Skeletal muscle satellite cell (primary cell): ENCODE data around the gene WAPL. TPM values are rescaled to one million over a fixed set of nuclear protein-coding genes. Genes with fewer than 3 reads are reported as not detected.
A peak's percentile ranks its signal among the peaks of the same experiment; 100 is the strongest.
"Not testable (repeated sequence)": the region's sequence is repeated elsewhere in the genome, so short reads cannot be mapped to it uniquely, and the experiment has no call there.

Experiments
- H3K27me3 ChIP-seq: 2 replicates; pipeline ENCODE4 v1.7.0; 2013; ENCODE audit warnings: low read length; ENCODE audit not compliant: control insufficient read depth, insufficient read depth
- H3K36me3 ChIP-seq: 2 replicates; pipeline ENCODE4 v1.7.0; 2013; ENCODE audit warnings: mild to moderate bottlenecking, control low read depth, low read length; ENCODE audit not compliant: insufficient read depth
- H3K4me1 ChIP-seq: 2 replicates; pipeline ENCODE4 v1.7.0; 2013; ENCODE audit warnings: low read length; ENCODE audit not compliant: control insufficient read depth, insufficient read depth
- H3K4me2 ChIP-seq: 2 replicates; pipeline ENCODE4 v1.7.0; 2013; ENCODE audit warnings: mild to moderate bottlenecking, low read length
- H3K4me3 ChIP-seq: 2 replicates; pipeline ENCODE4 v1.7.0; 2013; ENCODE audit warnings: low read length
- H3K9ac ChIP-seq: 2 replicates; pipeline ENCODE4 v1.7.0; 2013; ENCODE audit warnings: mild to moderate bottlenecking, low read depth, low read length, moderate library complexity
- H3K9me3 ChIP-seq: replicated peaks from 2 replicates; pipeline ENCODE4 v1.7.0; 2013; ENCODE audit warnings: mild to moderate bottlenecking, control low read depth, low read length
- small RNA-seq: library from RNA; depleted of rRNA; stranded (forward); fragments of <200 nt; gene quantifications from one replicate; pipeline ENCODE3, GENCODE V24; 2012

WAPL gene

GRCh38 chr10:86391236-86391840 is 130.3 kb downstream of the WAPL start:
- H3K9me3 ChIP-seq: no peaks in the 10 kb centered on the region
- H3K4me1 ChIP-seq: peaks cover 4% of the 10 kb centered on the region
- H3K36me3 ChIP-seq: no peaks in the 10 kb centered on the region
- no peak overlapping the region for H3K9ac ChIP-seq
- peaks cover 62% of the 10 kb centered on the region for H3K27me3 ChIP-seq
- no peak overlapping the region for H3K4me3 ChIP-seq
- H3K4me2 ChIP-seq: no peak overlapping the region

- H3K4me2 ChIP-seq: no peak overlapping the region
- H3K9me3 ChIP-seq: no peaks in the 10 kb centered on the region
- H3K36me3 ChIP-seq: no peaks in the 10 kb centered on the region
- H3K27me3 ChIP-seq: peaks cover 65% of the 10 kb centered on the region
- H3K4me3 ChIP-seq: no peak overlapping the region
- H3K4me1 ChIP-seq: peaks cover 4% of the 10 kb centered on the region
- no peak overlapping the region for H3K9ac ChIP-seq
Observed at GRCh38 chr10:86390337-86391120, 131.1 kb downstream of the WAPL start.

GRCh38 chr10:86389441-86390193 is 132.0 kb downstream of the WAPL start:
- Histone ChIP-seq H3K4me1 (peaks cover 4% of the 10 kb centered on the region), H3K9me3 (no peaks in the 10 kb centered on the region), H3K4me3 (no peak overlapping the region), H3K4me2 (peak overlapping the region; percentile 57), H3K27me3 (peaks cover 72% of the 10 kb centered on the region), H3K36me3 (no peaks in the 10 kb centered on the region), H3K9ac (no peak overlapping the region)

GRCh38 chr10:86389109-86389440 is 132.5 kb downstream of the WAPL start:
- Histone ChIP-seq H3K27me3 (peaks cover 70% of the 10 kb centered on the region), H3K4me2 (peak overlapping the region; percentile 57)
- H3K9me3 ChIP-seq, H3K4me1 ChIP-seq, H3K9ac ChIP-seq, H3K4me3 ChIP-seq, H3K36me3 ChIP-seq: not testable (repeated sequence)

DNA sequence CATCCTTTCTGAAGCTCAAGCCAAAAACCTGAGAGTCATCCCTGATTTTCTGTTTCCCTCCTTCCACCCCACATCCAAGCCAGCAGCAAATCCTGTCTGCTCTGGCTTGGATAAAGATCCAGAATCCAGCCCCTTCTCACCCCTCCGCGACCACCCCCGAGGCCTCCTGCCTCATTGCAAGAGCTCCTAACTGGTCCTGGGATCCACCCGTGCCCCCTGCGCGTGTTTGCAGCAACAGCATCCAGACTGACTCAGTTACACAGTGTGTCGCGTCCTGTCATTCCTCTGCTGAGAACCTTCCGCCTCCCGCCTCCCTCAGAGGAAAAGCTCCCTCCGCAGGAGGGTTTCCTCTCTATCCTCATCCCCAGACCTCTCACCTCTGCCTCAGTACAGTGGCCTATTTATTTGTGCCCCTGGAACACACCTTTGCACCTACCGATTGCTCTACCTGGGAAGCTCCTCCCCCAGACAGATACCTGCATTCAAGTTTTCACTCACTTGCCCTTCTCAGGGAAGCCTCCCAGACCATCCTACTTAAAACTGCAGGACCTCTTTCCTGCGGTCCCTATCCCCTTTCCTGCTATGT is 133.4 kb downstream of the WAPL start:
- peaks cover 66% of the 10 kb centered on the region for H3K27me3 ChIP-seq
- no peak overlapping the region for H3K9ac ChIP-seq
- H3K4me1 ChIP-seq: peaks cover 4% of the 10 kb centered on the region
- H3K36me3 ChIP-seq: no peaks in the 10 kb centered on the region
- H3K4me2 ChIP-seq: no peak overlapping the region
- no peaks in the 10 kb centered on the region for H3K9me3 ChIP-seq
- H3K4me3 ChIP-seq: no peak overlapping the region

DNA sequence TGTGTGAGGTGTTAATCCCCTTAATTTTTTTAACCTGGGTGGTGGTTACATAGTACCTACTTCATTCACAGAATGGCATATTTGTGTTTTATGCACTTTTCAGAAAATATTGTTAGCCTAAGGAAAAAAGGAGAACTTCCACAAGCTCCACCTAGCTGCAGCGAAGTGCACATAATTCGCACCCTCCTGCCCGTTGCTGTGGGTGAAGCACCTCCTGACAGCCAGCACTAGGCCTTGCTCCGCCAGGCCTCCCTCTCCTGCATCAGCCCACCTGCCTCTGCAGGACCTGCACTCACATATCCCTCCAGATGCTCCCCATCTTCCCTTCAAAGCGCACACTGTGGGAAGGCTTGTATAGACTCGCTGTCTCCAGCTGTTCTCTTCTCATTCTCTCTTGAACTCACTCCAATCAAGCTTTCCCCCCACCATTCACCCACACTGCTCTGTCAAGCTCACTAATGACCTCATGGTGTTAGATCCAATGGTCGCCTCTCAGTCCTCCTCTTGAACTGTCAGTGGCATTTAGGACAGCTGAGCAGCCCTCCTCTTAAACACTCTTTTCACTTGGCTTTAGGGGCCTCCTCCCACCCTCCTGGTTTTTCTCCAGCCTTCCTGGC is 134.3 kb downstream of the WAPL start:
- Histone ChIP-seq H3K27me3 (peaks cover 67% of the 10 kb centered on the region), H3K36me3 (no peaks in the 10 kb centered on the region), H3K4me3 (no peak overlapping the region), H3K4me2 (no peak overlapping the region), H3K4me1 (peaks cover 4% of the 10 kb centered on the region), H3K9me3 (no peaks in the 10 kb centered on the region), H3K9ac (no peak overlapping the region)

GRCh38 chr10:86385806-86386205 is 135.8 kb downstream of the WAPL start:
- H3K4me1 ChIP-seq: peaks cover 4% of the 10 kb centered on the region
- H3K4me2 ChIP-seq: no peak overlapping the region
- H3K27me3 ChIP-seq: peaks cover 66% of the 10 kb centered on the region
- no peak overlapping the region for H3K9ac ChIP-seq
- no peak overlapping the region for H3K4me3 ChIP-seq
- H3K9me3 ChIP-seq: no peaks in the 10 kb centered on the region
- no peaks in the 10 kb centered on the region for H3K36me3 ChIP-seq

Small RNA genes lying within 50 kb of the gene (small RNA-seq; reads per million reads assigned to genes)
- not detected for gene RNU6-780P
